HG03064 (cell line): ENCODE measurements around the gene FCMR.

Source experiments
- ATAC-seq: cut with Tn5 transposase; IDR thresholded peaks from one replicate; pipeline ENCODE4 v1.9.1; 2021; ENCODE audit warnings: low read depth; ENCODE audit not compliant: unreplicated experiment

The FCMR gene, protein sequence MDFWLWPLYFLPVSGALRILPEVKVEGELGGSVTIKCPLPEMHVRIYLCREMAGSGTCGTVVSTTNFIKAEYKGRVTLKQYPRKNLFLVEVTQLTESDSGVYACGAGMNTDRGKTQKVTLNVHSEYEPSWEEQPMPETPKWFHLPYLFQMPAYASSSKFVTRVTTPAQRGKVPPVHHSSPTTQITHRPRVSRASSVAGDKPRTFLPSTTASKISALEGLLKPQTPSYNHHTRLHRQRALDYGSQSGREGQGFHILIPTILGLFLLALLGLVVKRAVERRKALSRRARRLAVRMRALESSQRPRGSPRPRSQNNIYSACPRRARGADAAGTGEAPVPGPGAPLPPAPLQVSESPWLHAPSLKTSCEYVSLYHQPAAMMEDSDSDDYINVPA

DNA sequence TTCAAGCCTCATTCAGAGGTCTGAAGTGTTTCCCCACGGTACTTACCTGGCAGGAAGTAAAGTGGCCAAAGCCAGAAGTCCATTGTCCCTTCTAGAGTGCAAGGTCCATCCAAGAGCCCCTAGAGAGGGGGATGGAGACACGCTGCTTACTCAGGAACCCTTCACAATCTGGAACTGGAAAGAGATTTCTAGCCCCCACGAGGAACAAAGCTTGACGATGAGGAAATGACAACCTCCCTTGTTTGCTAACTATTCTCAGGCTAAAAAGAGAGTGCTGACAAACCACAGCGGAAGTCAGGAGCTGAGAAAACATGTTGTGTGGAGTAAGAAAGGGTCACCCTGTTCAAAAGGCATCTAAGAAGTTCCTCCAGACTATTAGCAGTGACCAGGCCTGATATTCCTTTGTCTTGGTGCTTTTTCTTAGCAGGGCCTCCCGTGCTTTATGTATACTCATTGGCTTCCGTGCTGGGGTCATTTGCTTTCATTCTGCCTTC lies at the start of gene FCMR:
Gene FCMR (minus strand): TSS at position 170 of the 494 bp plus-strand sequence. CDS start 87 bp downstream, at position 83.
- no peak for ATAC-seq

DNA sequence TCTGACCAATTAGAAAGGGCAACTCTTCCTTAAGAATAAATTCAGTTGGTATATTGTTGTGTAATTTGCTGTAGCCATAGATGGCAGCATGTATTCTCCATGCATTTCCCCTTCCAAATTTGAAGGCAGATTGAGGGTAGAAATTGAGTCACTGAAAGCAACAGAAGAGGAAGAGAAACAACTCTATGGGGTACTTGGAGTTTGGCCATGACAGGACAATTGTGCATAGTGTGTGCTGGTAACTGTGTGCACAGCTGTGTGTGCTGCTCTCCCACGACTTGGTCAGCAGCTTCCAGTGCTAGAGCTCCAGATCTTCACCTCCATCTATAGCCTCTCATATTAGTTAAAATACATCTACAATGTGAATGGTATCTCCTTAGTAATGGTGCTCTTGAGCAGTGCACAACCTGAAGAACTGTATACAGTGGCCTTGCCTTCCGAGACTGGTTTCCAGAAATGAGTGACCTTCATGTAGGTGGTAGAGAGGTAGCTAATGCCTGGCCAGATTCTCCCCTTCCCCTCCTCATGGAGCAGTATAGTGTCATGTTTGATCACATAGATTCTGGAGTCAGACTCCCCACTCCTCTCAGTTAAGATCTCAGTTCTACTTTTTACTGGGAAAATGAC lies 49.4 kb upstream of the FCMR start:
- ATAC-seq, result no peak

DNA sequence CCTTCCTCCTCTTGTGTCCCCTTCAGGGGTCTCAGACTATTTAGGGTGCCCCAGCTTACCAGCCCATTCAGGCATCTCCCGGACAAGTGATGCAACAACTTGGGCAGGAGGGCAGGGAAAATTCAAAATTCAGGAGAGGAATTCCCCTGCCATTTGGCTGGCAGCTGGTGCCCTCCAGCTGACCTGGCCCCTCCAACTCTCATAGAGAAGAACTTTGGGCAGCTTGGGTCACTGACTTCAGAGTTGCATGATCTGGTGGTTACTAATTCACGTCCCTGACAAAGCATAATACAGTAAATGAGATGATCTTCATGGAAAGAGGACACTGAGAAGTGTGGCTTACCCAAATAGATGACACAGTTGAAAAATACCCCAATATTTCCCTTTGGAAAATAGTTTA lies 48.7 kb upstream of the FCMR start, which contains the start of gene FCAMR:
Gene FCAMR (minus strand): TSS at position 15 of the 400 bp plus-strand sequence. CDS start 335 bp downstream, outside the sequence.
- ATAC-seq, result no peak

DNA sequence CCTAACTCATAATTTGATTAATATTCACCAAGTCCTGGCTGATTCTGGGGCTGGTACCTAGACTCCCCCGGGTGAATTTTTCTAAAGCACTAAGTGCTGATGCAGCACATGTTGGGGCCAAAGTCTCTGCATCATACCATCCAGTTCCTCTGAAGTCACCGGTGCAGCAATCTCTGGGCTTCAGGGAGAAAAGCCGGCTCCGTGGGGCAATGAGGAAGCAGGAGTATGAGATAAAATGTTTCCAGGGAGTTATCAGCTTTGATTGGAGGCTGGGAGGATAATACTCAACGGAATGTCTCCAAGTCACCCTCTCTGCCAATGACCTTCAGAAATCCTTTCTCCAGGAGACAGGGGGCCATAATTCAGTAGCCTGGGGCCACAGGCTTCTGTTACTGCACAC lies 47.3 kb upstream of the FCMR start:
- no peak for ATAC-seq

DNA sequence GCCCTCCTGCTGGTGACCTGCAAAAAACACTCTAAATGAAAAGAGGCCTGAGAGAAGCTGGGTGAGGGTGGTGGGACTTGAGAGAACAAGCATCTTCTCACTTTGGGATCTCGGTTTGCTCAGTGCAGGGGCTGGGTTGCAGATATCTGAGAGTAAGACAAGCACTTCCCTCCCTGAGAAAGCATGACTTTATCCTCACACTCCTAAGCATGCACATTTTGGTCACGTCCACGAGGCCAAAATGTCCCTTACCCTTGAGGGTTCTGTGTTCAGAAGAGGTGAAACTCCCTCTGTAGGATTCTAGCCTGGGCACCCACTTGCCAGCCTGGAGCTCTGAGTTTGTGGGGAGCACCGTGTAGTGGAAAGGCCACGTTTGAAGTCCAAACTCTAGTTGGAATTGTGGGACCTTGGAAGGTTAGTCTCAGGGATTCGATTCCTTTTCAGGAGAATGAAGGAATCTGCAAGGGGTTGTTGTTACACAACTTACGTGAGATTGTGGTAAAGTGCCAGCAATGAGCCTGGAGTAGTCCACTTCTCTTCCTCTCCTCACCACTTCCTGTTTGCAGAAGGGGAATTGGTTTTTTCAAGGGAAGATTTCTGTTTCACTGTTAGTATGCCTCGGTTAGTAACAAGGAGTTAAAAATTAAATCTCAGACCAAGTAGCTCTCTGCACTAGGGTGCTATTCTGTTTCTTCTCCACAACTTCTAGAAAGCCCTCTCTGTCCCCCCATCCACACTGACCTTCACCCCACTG lies 45.5 kb upstream of the FCMR start:
- no peak for ATAC-seq

DNA sequence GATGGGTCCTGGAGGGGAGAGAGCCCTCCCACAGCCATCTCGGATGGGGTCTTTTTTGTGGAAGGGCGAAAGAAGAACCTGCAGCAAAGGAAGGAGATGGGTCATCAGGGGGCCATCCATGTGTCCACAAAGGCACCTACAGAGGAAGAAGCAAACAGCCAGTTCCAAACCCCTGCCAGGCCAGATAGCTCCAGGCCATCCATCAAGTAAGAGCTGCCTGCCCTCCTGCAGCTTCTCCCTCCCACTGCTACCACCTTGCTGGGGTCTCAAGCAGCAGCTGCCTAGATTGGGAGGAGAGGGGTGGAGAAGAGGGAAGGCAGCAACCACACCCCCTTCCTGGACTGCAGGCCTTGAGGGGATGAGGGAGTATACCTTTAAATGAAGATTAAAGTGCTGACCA lies 44.0 kb upstream of the FCMR start:
- ATAC-seq, result no peak

DNA sequence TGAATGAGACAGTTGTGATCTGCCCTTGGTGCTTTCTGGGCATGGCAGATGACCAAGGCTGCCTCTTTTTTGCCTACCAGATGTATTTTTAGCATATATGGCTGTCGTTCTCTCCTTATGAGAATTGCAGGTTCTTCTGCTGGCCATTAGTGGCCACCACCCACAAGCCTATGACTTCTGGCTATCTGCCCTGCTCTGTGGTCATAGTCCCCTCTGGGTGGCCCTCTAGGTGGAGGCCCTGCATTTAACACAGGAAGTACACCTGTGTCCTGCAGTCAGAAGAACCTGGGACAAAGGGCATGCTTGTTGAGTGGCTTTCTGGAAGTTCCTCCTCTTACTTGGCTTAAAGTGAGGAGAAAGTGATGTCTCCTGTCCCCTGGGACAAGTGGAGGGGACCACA lies 42.0 kb upstream of the FCMR start:
- ATAC-seq, result no peak

DNA sequence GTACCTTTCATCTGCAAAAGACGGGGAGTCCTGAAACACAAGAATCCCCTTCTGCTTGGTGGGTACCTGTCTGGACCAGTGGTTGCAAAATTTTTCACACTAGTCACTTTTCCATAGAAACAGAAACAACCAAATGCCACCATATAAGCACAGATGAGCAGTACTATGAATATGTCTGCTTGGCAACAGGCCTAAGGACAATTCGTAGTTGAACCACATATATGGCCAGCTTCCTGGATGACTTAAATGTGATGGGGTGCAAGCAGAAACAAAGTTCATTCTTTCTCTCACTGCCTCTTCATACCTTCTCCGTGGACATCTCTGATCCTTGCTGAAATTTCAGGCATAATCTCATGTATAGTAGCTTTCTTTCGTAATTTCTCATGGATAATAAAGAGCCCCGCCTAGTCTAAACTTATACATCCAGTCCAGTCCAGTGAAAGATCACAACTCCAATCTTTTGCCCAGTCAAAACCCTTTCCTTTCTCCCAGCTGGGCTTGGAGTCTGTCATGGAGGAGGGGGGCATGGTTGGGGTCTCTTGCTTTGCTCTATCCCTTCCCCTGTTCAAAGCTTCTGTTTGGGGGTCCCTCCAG lies 41.5 kb upstream of the FCMR start:
- no peak for ATAC-seq

DNA sequence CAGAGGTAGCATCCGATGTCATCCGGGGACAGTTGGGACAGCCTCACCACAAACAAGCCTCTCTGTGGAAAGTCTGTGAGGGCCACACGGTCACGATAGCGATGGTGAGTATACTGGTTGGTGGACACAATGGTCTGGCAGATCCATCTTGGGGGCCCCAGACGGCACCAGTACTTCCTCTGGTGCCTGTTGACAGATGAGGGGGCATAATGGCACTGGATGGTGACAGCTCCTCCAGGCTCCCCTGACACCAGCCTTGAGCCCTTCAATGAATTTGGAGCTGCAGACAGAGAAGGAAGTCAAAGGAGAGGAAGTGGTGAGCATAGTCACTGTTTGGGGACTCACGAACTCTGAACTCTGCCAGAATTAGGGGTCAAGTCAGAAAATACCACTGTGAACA lies 40.5 kb upstream of the FCMR start:
- no peak for ATAC-seq

DNA sequence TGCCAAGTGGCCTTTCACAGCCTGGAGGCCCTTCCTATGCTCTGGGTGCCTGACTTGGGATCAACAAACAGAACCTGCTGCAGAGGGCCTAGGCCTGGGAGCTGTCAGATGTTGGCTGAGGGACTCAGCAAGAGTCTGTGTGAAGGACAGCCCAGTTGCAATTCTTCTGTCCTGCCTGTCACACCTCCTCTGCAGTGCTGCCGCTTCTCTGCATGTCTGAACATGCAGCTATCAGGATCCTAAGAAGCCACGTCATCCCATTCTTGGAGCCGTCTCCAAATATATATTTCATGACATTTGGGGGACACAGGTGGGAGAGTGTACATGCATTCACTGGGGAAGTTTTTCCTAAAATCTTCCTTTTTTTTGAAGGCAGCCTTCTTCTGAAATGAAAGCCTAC lies 39.9 kb upstream of the FCMR start:
- no peak for ATAC-seq

DNA sequence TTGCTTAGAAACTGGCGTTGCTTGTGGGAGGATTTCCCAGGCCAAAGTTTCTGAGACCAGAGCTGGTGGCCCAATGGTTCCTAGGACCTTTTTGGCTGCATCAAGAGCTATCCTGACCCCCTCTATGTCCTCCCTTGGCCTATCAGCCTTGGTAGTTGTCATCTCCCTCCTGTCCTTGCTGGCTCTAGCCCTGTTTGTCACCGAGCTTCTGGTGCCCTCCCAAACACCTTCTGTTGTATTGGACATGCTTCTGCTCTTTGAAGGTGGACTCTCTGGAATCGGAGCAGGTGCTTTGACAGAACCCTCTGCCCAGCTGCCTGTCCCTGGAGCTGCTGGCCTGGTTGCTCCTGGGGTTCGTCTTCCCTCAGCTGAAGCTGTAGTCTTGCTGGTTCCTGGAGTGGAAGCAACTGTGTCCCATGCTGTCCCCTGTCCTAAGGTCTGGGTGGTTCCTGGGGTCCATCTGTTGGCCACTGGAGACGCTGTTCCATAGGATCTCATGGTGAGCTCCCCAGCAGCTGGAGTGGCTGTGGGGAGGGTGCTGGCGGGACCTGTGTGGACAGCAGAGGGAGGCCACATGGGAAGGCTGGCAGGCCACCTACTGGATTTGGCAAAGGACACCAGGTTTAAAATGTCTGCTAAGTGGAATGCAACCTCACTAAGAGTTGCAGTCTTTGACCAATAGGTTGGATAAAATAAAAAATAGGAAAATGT lies 39.1 kb upstream of the FCMR start:
- no peak for ATAC-seq

DNA sequence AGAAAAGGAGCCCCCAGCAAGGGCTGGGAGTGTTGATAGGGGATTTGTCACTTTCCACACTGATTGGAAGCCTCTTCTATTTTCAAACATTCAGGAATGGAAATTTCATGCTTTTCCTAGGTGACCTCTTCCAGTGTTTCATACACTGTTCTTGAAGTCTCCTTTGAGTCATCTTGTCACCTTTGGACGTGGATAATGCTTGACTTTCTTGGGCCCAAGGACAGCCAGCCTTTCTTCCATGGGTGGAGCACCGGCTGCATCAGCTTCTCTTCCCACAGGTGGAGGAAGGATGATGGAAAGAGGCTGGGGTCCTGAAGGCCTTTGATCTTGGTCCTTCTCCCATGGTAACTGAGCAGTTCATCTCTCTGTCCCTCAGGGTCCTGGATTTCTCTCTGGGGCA lies 36.4 kb upstream of the FCMR start:
- no peak for ATAC-seq

DNA sequence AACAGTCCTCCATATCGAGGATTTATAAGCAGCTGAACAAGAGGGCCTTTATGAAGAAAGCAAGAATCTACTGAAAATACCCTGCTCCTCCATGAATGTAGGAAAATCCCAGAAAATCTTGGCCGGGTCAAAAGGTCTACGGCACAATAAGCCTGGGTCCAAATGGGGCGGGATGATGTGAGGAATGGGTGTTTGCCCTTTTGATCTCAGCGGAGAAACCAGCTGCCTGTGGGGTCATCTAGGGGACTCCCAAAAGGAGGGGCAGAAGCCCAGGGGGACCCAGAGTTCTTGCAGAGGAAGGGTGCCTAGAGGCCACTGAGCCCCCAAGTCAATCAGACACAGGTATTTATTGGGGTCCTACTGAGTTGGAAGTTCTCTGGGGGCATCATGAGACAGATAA lies 35.9 kb upstream of the FCMR start:
- ATAC-seq, result no peak

DNA sequence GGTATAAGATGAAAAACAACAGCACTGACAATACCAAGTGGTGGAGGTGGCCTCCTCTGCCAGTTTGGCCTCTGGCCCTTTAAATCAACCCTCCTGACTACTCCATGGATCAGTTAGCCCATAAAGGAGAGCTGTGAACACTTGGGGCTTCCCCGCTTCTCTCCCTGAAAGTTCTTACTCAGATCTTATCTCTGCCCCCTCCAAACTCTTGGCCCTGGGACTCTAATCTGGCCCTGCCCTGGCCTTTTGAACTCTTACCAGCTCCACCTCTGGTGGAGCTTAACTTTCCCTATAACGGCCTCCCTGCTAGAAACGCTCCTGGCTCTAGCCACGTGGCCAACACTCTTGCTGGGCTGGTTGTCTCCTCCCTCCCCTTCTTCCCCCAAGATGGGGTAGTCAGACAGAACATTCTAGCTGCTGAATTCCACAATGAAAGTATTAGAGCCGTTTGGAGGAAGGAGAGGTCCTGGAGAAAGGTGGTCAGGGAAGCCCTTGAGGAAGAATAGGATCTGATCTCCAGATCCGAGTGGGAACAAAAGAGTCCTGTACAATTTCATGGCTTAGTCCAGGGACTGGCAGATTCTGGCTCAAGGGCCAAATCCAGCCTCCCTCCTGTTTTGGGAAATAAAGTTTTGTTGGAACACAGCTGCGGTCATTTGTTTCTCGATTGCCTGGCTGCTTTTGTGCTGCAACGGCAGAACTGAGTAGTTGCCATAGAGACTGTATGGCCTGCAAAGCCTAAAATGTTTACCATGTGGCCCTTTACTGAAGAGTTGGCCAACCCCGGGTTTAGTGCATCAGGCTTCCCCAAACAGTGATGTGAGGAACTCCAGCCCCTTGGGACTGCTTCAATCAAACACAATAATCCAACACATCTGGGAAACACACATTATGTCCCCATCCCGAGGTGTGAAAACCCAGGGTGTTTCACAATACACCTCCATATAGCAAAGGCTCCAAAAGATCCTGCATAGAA lies 34.0 kb upstream of the FCMR start:
- ATAC-seq, result no peak

DNA sequence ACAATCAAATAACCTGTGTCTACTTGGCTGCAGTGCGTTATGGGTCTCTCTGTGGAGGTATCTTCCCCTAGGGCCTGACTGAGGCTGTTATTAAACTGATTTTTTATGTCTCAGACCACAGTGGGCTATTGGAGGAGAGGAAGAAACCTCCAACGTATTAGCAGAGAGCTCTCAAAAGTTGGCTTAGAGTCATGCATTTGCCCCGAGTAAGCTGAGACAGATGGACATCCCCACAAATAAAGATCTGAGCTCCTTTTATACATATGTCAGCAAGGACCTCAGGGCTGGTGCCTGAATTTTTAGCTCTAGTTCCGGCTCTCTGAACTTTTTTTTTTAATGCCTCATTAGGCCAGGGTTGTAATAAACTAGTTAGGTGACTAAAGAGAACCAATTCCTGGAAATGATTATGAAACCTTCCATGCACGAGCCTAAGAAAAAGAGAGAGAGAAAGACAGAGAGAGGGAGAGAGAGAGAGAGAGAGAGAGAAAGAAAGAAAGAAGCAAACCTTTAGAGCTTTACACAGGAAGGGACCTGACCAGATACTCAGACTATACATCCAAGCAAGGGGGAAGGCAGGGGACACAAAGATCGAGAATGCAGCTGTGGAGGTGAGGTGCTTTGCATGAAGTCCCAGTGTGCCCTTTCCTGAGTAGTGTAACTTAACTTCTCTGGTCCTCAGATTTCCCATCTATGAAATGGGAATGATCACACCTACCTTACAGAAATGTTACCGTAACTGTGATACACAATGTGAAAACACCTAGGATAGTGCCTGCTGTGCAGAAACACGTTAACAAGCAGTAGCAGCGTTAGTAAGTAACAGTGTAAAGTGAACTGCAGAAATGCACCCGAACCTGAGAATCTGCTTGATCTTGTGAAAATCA lies 33.0 kb upstream of the FCMR start:
- ATAC-seq, result no peak

DNA sequence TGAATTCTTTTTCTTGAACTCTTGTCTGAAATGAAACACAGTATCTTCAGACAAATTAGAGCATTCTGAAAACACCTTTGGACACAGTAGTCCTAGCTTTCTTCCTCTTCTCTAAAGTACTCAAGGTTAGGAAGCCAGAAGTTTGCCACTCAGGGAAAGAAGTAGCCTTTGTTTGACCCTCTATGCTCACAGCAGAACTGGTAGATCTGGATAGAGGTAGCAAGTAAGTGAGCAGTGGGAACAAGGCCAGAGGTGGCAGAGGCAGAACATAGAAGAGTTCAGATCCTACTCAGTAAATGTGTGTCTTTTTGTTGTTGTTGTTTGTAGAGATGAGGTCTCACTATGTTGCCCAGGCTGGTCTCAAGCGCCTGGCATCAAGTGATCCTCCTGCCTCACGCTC lies 31.9 kb upstream of the FCMR start:
- ATAC-seq, result no peak

DNA sequence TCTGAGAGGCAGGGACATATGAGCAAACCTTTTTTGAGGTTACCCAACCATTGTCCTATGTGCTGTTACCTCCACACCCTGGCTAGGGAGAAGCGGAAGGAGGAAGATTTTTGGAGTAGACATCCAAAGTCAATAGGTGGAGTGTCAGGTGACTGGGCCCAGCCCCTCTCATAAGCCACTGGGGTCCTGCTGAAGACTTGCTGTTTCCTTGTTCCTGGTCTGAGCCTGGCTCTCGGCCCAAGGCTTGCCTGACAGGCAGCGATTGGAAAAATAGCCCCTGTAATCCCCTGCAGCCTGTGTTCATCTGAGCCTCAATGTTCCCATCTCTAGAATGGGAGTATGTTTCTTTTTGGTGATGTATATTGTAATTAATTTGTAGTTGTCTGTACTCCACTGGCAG lies 31.4 kb upstream of the FCMR start:
- ATAC-seq, result no peak

DNA sequence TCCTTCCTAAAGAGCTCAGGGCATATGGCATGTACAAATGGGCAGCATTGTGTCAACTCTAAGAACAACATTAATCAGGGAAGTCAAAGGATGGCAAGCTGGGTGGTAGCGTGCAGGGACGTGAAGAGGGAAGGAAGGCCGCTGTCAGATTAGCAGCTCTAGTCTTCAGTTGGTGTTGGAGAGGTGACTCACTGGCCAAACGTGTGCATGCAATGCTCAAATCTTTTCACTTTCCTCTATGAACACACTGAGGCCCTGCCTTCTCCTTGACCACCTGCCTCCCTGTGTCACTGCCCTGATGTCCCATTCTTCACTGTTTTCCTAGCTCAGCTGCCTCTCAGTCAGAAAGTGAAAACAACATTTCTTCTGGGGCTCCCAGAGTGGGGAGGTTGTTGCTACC lies 30.4 kb upstream of the FCMR start:
- ATAC-seq, result no peak
